ENCODE data around the gene ATXN7. TPM values are rescaled to one million over a fixed set of nuclear protein-coding genes. Genes with fewer than 3 reads are reported as not detected.
A peak's percentile ranks its signal among the peaks of the same experiment; 100 is the strongest.

ATXN7 gene
- total RNA-seq, 4 donors from 2014 or later, result 44.8 to 113 (median 51.0) TPM

DNA sequence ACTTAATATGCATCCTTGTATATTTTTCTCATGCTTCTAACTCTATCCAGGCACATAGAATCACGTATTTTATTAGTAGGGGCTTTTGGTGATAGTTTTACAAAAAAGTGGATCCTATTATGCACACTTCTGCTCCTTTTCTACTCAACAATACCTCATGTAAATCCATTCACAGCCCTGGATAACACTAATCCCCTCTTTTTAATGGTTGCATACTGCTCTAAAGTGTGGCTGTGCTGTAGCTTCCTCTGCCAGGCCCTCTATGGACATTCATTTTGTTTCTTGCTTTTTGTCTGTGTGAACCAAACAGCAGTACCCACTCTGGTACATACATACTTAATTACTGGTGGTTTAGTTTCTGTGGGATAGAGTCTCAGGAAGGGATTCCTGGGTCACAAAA, 99.8 kb downstream of the ATXN7 start:
- no peaks in the 10 kb centered on the region for H3K36me3 ChIP-seq
- DNase-seq, result no peak
- no peaks in the 10 kb centered on the region for H3K9me3 ChIP-seq
- H3K27me3 ChIP-seq, result no peaks in the 10 kb centered on the region
- H3K4me3 ChIP-seq, result no peak overlapping the region
- TF ChIP-seq POLR2A (IDR thresholded peaks at IDR 0.05) (no peak), POLR2AphosphoS5 (IDR thresholded peaks at IDR 0.05) (no peak), EP300 (IDR thresholded peaks at IDR 0.05; ENCODE audit: low read depth) (no peak), CTCF (IDR thresholded peaks at IDR 0.05) (no peak)
- in situ Hi-C loops (cut with MboI; ENCODE audit: low pct_ligation_motif_present in 1 of 4, low pct_unique_long_range_greater_than_20kb in 1 of 4, low sequenced_read_pairs in 3 of 4) (no loop called here), intact Hi-C loops (cut with DNase I; ENCODE audit: low total_unique reads) (no loop called here)
- peaks cover 16 to 83% (median 52%) of the 10 kb centered on the region in 4 donors for H3K4me1 ChIP-seq
- H3K27ac ChIP-seq, result peak overlapping the region in 3 of 4 donors; percentile 20 to 71 (median 62)
- 85 to 88% methylated on average over 1 of the region's 1 CpG for WGBS, 2 donors (ENCODE audit: low coverage in 1 of 2)

DNA sequence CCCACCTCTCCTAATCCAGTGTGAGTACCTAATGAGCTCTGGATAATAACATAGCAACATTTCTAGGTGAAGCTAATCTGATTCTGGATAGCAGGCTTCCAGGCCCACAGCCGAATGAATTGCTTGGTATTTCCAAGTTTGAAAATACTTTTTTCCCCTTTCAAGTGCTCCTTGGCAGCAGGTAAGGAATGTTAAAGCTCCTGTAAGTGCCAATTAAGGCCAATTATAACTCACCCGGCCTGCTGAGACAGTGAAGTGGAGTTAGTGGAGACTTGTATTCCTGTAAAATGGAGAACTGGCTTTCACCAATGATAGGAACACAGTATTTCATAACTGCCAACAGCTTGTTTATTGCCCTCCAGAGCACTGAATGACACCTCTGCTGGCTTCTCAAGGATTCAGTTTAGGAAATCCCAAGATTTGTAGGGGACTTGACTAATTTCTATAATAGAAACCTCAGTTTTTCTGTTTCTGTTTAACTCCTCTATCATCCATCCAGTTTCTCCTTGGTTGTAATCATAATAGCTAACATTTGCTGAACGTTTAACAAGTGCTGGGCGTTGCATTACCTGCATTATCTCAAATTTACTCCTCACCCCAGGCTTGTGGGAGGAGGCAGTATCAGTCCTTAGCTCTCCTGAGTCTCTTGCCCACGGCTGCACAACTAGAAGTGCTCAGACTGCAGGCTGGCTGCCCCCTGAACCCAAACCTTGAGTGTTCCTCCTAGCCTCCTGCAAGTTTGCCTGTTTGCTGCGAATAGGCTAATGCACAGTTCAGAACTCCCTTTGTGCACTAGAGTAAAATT, 101.2 kb downstream of the ATXN7 start:
- in situ Hi-C loops (cut with MboI; ENCODE audit: low pct_ligation_motif_present in 1 of 4, low pct_unique_long_range_greater_than_20kb in 1 of 4, low sequenced_read_pairs in 3 of 4), result no loop called here
- no peaks in the 10 kb centered on the region for H3K9me3 ChIP-seq
- WGBS, 2 donors (ENCODE audit: low coverage in 1 of 2), result 40 to 60% methylated on average over 1 to 6 of the region's 6 CpGs
- H3K4me1 ChIP-seq, result peaks cover 27 to 86% (median 63%) of the 10 kb centered on the region in 4 donors
- TF ChIP-seq EP300 (IDR thresholded peaks at IDR 0.05; ENCODE audit: low read depth), result no peak
- no peak for TF ChIP-seq POLR2A (IDR thresholded peaks at IDR 0.05)
- no peak for TF ChIP-seq CTCF (IDR thresholded peaks at IDR 0.05)
- no peak for TF ChIP-seq POLR2AphosphoS5 (IDR thresholded peaks at IDR 0.05)
- no peaks in the 10 kb centered on the region for H3K36me3 ChIP-seq
- H3K27me3 ChIP-seq, result no peaks in the 10 kb centered on the region
- intact Hi-C loops (cut with DNase I; ENCODE audit: low total_unique reads), result no loop called here
- H3K27ac ChIP-seq, result peak overlapping the region; percentile 62 to 92 (median 66)
- no peak overlapping the region for H3K4me3 ChIP-seq
- no peak for DNase-seq

GRCh38 chr3:63966007-63966406, 102.3 kb downstream of the ATXN7 start:
- WGBS, 2 donors (ENCODE audit: low coverage in 1 of 2), result 78 to 87% methylated on average over 4 of the region's 4 CpGs
- no peak for TF ChIP-seq POLR2A (IDR thresholded peaks at IDR 0.05)
- no peak for TF ChIP-seq POLR2AphosphoS5 (IDR thresholded peaks at IDR 0.05)
- no peak for TF ChIP-seq CTCF (IDR thresholded peaks at IDR 0.05)
- TF ChIP-seq EP300 (IDR thresholded peaks at IDR 0.05; ENCODE audit: low read depth), result no peak
- no peak overlapping the region for H3K4me3 ChIP-seq
- H3K4me1 ChIP-seq, result peaks cover 36 to 86% (median 67%) of the 10 kb centered on the region in 4 donors
- H3K9me3 ChIP-seq, result no peaks in the 10 kb centered on the region
- no peaks in the 10 kb centered on the region for H3K27me3 ChIP-seq
- intact Hi-C loops (cut with DNase I; ENCODE audit: low total_unique reads), result no loop called here
- no peaks in the 10 kb centered on the region for H3K36me3 ChIP-seq
- in situ Hi-C loops (cut with MboI; ENCODE audit: low pct_ligation_motif_present in 1 of 4, low pct_unique_long_range_greater_than_20kb in 1 of 4, low sequenced_read_pairs in 3 of 4), result no loop called here
- no peak for DNase-seq
- peak overlapping the region; percentile 82 to 92 (median 92) for H3K27ac ChIP-seq

DNA sequence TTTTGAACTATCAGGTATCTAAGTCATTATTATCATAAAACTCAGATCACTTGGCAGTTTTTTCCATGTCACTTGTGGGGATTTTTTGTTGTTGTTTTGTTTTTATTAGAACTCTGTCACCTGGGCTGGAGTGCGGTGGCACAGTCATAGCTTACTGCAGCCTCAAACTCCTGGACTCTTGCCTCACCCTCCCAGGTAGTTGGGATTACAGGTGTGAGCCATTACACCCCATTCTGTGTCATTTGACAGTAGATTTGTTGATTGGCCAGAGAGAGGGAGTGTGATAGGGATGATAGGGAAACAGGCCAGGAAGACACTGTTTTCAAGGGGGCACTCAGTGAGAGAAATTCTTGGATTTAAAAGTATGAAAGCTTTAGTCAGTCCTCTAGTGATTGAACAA, 103.2 kb downstream of the ATXN7 start:
- intact Hi-C loops (cut with DNase I; ENCODE audit: low total_unique reads), result no loop called here
- Histone ChIP-seq H3K4me1 (peaks cover 42 to 87% (median 73%) of the 10 kb centered on the region in 4 donors), H3K36me3 (no peaks in the 10 kb centered on the region), H3K27ac (peak overlapping the region; percentile 82 to 92 (median 92)), H3K27me3 (no peaks in the 10 kb centered on the region), H3K4me3 (peak overlapping the region in 1 of 4 donors; percentile 42), H3K9me3 (no peaks in the 10 kb centered on the region)
- in situ Hi-C loops (cut with MboI; ENCODE audit: low pct_ligation_motif_present in 1 of 4, low pct_unique_long_range_greater_than_20kb in 1 of 4, low sequenced_read_pairs in 3 of 4), result no loop called here
- WGBS, 2 donors (ENCODE audit: low coverage in 1 of 2), result 17 to 54% methylated on average over 1 of the region's 1 CpG
- TF ChIP-seq POLR2AphosphoS5 (IDR thresholded peaks at IDR 0.05) (no peak), POLR2A (IDR thresholded peaks at IDR 0.05) (no peak), CTCF (IDR thresholded peaks at IDR 0.05) (no peak)
- DNase-seq, result peak; percentile 30
